ENCODE results near the gene SERP2. TPM values are rescaled to one million over a fixed set of nuclear protein-coding genes. Genes with fewer than 3 reads are reported as not detected.

Gene SERP2
- total and polyA plus RNA-seq, 2 donors from 2014 or later = 9.7 to 11.0 TPM

DNA sequence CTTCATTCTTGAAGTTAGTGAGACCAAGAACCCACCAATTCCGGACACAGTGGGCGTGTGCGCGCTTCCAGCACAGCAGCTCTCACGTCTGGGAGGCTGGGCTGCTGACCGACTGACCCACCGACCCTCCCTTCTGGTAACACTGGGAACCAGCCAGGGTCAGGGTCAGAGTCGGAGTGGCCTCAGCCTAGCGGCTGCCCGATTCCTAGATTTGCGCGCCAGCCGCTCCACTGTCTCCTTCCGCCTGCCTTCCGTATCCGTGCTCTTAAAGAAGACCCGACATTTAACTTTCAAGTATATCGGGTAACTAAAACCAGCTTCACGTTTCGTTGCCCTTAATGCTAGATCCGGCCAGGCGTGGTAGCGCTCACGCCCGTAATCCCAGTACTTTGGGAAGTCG, 41.1 kb downstream of the SERP2 start:
- Histone ChIP-seq H3K4me3 (ENCODE audit: low read length in 3 of 3) (no peak overlapping the region), H3K9me3 (ENCODE audit: control insufficient read depth in 2 of 3, insufficient read depth in 1 of 3, low read length in 3 of 3) (no peaks in the 10 kb centered on the region), H3K4me1 (ENCODE audit: control insufficient read depth in 2 of 3, insufficient read depth in 2 of 3, low read depth in 1 of 3, low read length in 3 of 3) (no peaks in the 10 kb centered on the region), H3K9ac (ENCODE audit: low read length in 3 of 3) (no peak overlapping the region), H3K27ac (ENCODE audit: low read depth in 2 of 2, low read length in 2 of 2) (no peak overlapping the region), H3K27me3 (ENCODE audit: control insufficient read depth, insufficient read depth, low read length) (no peaks in the 10 kb centered on the region), H3K36me3 (ENCODE audit: control insufficient read depth in 2 of 3, insufficient read depth in 3 of 3, low read length in 3 of 3) (no peaks in the 10 kb centered on the region)
- FAIRE-seq (no peak), DNase-seq (peak in 2 of 5 donors; percentile 53 to 58)
- TF ChIP-seq, protein P1, sequence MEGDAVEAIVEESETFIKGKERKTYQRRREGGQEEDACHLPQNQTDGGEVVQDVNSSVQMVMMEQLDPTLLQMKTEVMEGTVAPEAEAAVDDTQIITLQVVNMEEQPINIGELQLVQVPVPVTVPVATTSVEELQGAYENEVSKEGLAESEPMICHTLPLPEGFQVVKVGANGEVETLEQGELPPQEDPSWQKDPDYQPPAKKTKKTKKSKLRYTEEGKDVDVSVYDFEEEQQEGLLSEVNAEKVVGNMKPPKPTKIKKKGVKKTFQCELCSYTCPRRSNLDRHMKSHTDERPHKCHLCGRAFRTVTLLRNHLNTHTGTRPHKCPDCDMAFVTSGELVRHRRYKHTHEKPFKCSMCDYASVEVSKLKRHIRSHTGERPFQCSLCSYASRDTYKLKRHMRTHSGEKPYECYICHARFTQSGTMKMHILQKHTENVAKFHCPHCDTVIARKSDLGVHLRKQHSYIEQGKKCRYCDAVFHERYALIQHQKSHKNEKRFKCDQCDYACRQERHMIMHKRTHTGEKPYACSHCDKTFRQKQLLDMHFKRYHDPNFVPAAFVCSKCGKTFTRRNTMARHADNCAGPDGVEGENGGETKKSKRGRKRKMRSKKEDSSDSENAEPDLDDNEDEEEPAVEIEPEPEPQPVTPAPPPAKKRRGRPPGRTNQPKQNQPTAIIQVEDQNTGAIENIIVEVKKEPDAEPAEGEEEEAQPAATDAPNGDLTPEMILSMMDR (IDR thresholded peaks at IDR 0.05; ENCODE audit: borderline replicate concordance, extremely low read depth, insufficient read depth) = no peak
- intact Hi-C loops (cut with DNase I) = no loop called here

DNA sequence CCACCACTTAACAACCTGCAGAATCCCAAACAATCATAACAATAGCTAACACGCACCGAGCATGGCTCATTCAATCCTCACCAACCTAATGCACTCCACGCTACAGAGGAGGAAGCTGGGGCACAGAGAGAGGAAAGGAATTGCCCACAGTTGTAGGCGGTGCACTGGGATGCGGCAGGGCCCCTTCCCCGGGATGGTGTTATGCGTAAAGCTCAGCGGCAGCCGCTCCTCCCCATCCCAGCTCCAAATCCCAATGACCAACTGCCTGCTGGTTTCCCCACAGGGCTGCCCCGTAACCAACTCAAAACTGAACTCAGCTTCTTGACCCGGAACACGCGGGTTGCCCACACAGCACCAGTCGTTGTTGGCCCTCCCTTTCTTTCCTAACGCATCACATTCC, 42.2 kb downstream of the SERP2 start:
- no peaks in the 10 kb centered on the region for H3K4me1 ChIP-seq (ENCODE audit: control insufficient read depth in 2 of 3, insufficient read depth in 2 of 3, low read depth in 1 of 3, low read length in 3 of 3)
- no peaks in the 10 kb centered on the region for H3K36me3 ChIP-seq (ENCODE audit: control insufficient read depth in 2 of 3, insufficient read depth in 3 of 3, low read length in 3 of 3)
- H3K9me3 ChIP-seq (ENCODE audit: control insufficient read depth in 2 of 3, insufficient read depth in 1 of 3, low read length in 3 of 3) = no peaks in the 10 kb centered on the region
- DNase-seq = peak in 2 of 5 donors; percentile 46 to 62
- H3K4me3 ChIP-seq (ENCODE audit: low read length in 3 of 3) = no peak overlapping the region
- no peaks in the 10 kb centered on the region for H3K27me3 ChIP-seq (ENCODE audit: control insufficient read depth, insufficient read depth, low read length)
- TF ChIP-seq, protein P1 (IDR thresholded peaks at IDR 0.05; ENCODE audit: borderline replicate concordance, extremely low read depth, insufficient read depth) = no peak
- H3K27ac ChIP-seq (ENCODE audit: low read depth in 2 of 2, low read length in 2 of 2) = no peak overlapping the region
- no peak overlapping the region for H3K9ac ChIP-seq (ENCODE audit: low read length in 3 of 3)
- intact Hi-C loops (cut with DNase I) = no loop called here
- no peak for FAIRE-seq

DNA sequence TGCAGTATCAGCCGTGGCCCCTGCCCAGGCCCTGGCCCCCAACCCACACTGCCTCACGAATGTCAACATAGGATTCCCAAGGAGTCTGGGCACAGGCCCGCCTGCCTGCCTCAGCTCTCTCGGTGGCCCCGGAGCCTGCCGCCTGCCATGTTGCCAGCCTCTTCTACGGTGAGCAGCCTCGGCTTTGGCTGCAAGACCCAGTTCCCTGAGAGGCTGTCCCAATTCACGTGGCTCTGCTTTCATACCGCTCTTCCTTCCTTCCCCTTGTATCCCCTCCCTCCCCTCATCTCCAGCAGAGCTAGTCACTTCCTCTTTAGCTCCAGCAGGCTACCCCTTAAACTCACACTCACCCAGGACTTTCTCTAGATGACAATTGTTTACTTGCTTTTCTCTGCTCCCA, 42.7 kb downstream of the SERP2 start:
- intact Hi-C loops (cut with DNase I) = no loop called here
- no peak overlapping the region for H3K4me3 ChIP-seq (ENCODE audit: low read length in 3 of 3)
- FAIRE-seq (no peak), DNase-seq (peak in 2 of 5 donors; percentile 37 to 68)
- TF ChIP-seq, protein P1 (IDR thresholded peaks at IDR 0.05; ENCODE audit: borderline replicate concordance, extremely low read depth, insufficient read depth) = no peak
- H3K27ac ChIP-seq (ENCODE audit: low read depth in 2 of 2, low read length in 2 of 2) = no peak overlapping the region
- H3K27me3 ChIP-seq (ENCODE audit: control insufficient read depth, insufficient read depth, low read length) = no peaks in the 10 kb centered on the region
- H3K9ac ChIP-seq (ENCODE audit: low read length in 3 of 3) = no peak overlapping the region
- no peaks in the 10 kb centered on the region for H3K36me3 ChIP-seq (ENCODE audit: control insufficient read depth in 2 of 3, insufficient read depth in 3 of 3, low read length in 3 of 3)
- no peaks in the 10 kb centered on the region for H3K9me3 ChIP-seq (ENCODE audit: control insufficient read depth in 2 of 3, insufficient read depth in 1 of 3, low read length in 3 of 3)
- no peaks in the 10 kb centered on the region for H3K4me1 ChIP-seq (ENCODE audit: control insufficient read depth in 2 of 3, insufficient read depth in 2 of 3, low read depth in 1 of 3, low read length in 3 of 3)

DNA sequence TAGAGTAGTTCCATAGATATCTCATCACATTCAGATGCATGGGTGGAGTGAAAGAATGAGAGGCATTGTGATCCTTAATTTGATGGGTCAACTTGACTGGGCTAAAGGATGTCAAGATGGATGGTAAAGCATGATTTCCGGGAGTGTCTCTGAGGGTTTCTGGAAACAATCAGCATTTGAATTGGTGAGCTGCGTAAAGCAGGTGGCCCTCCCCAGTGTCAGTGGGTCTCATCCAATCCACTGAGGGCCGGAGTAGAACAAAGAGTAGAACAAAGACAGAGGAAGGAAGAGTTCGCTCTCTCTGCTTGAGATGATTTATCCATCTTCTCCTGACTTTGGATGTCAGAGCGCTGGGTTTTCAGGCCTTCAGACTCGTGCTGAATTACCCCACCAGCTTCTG, 43.1 kb downstream of the SERP2 start:
- DNase-seq (no peak), FAIRE-seq (no peak)
- Histone ChIP-seq H3K27me3 (ENCODE audit: control insufficient read depth, insufficient read depth, low read length) (no peaks in the 10 kb centered on the region), H3K36me3 (ENCODE audit: control insufficient read depth in 2 of 3, insufficient read depth in 3 of 3, low read length in 3 of 3) (no peaks in the 10 kb centered on the region), H3K9me3 (ENCODE audit: control insufficient read depth in 2 of 3, insufficient read depth in 1 of 3, low read length in 3 of 3) (no peaks in the 10 kb centered on the region), H3K4me1 (ENCODE audit: control insufficient read depth in 2 of 3, insufficient read depth in 2 of 3, low read depth in 1 of 3, low read length in 3 of 3) (no peaks in the 10 kb centered on the region), H3K9ac (ENCODE audit: low read length in 3 of 3) (no peak overlapping the region), H3K4me3 (ENCODE audit: low read length in 3 of 3) (no peak overlapping the region), H3K27ac (ENCODE audit: low read depth in 2 of 2, low read length in 2 of 2) (no peak overlapping the region)
- intact Hi-C loops (cut with DNase I) = no loop called here
- TF ChIP-seq, protein P1 (IDR thresholded peaks at IDR 0.05; ENCODE audit: borderline replicate concordance, extremely low read depth, insufficient read depth) = no peak
